GM12878 (cell line): ENCODE results near the gene HOXA1.

ENCODE experiments used
- EED ChIP-seq: sonication (generic); IDR thresholded peaks from 2 replicates; pipeline ENCODE4 v1.6.1; 2016; ENCODE audit warnings: antibody characterized with exemption, low read depth
- EGR1 ChIP-seq, 2 experiments: IDR thresholded peaks; 1 replicate in 1 of 2; 2 replicates in 1 of 2; pipeline ENCODE4 v1.6.1; 2011 to 2012; ENCODE audit warnings: low read depth in 2 of 2, low read length in 2 of 2, borderline replicate concordance in 1 of 2, mild to moderate bottlenecking in 1 of 2, moderate library complexity in 1 of 2
- FOS ChIP-seq: IDR thresholded peaks from 3 replicates; pipeline ENCODE4 v1.6.1; 2011; ENCODE audit warnings: borderline replicate concordance; ENCODE audit not compliant: insufficient read length; ENCODE audit errors: extremely low read depth
- FOXK2 ChIP-seq: fragments of 450-650 bp; IDR thresholded peaks from 2 replicates; pipeline ENCODE4 v1.6.1; 2017; ENCODE audit warnings: mild to moderate bottlenecking, moderate library complexity
- SIN3A ChIP-seq: IDR thresholded peaks from 2 replicates; pipeline ENCODE4 v1.6.1; 2012; ENCODE audit warnings: low read depth, low read length, improper control_type of control experiment
- SP1 ChIP-seq: IDR thresholded peaks from one replicate; pipeline ENCODE4 v1.6.1; 2011; ENCODE audit warnings: low read depth, low read length
- SUZ12 ChIP-seq: fragments of 200-600 bp; sonication (generic); IDR thresholded peaks from one replicate; pipeline ENCODE4 v1.6.1; 2018; ENCODE audit warnings: antibody characterized with exemption, mild to moderate bottlenecking; ENCODE audit not compliant: unreplicated experiment
- ZNF274 ChIP-seq: IDR thresholded peaks from one replicate; pipeline ENCODE4 v1.8.0; 2011; ENCODE audit not compliant: insufficient read length, insufficient read depth
- TF ChIP-seq, protein P1 (sequence below), 3 experiments: IDR thresholded peaks in 2 of 3; conservative IDR thresholded peaks in 1 of 3; 2 replicates each; pipeline ENCODE4 v1.5.1; 2011; ENCODE audit warnings: low read depth in 3 of 3, low read length in 3 of 3, mild to moderate bottlenecking in 3 of 3, control low read depth in 2 of 3, moderate library complexity in 2 of 3, inconsistent platforms in 1 of 3, mixed read lengths in 1 of 3; ENCODE audit not compliant: control insufficient read depth in 2 of 3, insufficient read depth in 1 of 3; ENCODE audit errors: extremely low read depth in 1 of 3

DNA sequence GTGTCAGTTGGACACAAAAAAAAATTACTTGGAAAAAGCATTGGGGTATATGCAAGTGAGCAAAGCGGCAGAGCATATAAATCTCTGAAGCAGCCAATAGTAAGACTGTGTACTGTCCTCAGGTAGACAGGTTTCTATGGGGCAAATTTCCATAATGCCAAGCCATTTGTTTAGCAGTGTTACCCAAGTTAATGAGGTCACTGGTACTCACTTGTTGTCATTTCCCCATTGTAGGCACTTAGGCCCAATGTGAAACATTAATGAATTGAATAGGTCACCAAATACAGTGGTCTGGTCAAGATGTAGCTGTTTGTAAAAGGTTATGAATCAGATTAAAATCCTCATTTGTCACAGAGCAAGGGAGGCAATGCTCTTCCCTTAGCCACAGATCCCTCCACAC is 27.5 kb downstream of the HOXA1 start:
- no peak for TF ChIP-seq SP1
- no peak for TF ChIP-seq SIN3A
- TF ChIP-seq ZNF274: no peak
- TF ChIP-seq, protein P1, sequence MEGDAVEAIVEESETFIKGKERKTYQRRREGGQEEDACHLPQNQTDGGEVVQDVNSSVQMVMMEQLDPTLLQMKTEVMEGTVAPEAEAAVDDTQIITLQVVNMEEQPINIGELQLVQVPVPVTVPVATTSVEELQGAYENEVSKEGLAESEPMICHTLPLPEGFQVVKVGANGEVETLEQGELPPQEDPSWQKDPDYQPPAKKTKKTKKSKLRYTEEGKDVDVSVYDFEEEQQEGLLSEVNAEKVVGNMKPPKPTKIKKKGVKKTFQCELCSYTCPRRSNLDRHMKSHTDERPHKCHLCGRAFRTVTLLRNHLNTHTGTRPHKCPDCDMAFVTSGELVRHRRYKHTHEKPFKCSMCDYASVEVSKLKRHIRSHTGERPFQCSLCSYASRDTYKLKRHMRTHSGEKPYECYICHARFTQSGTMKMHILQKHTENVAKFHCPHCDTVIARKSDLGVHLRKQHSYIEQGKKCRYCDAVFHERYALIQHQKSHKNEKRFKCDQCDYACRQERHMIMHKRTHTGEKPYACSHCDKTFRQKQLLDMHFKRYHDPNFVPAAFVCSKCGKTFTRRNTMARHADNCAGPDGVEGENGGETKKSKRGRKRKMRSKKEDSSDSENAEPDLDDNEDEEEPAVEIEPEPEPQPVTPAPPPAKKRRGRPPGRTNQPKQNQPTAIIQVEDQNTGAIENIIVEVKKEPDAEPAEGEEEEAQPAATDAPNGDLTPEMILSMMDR (IDR thresholded peaks at IDR 0.05 in 2 of 3, conservative IDR thresholded peaks at IDR 0.05 in 1 of 3; ENCODE audit: control insufficient read depth in 2 of 3, extremely low read depth in 1 of 3, insufficient read depth in 1 of 3, low read depth in 3 of 3, low read length in 3 of 3): no peak
- TF ChIP-seq FOXK2: no peak
- TF ChIP-seq FOS: no peak
- TF ChIP-seq SUZ12: no peak
- no peak for TF ChIP-seq EED
- no peak for TF ChIP-seq EGR1 (IDR thresholded peaks at IDR 0.05; ENCODE audit: borderline replicate concordance in 1 of 2, low read depth in 2 of 2, low read length in 2 of 2)
